Hematopoietic multipotent progenitor cell treated with erythropoietin and hydrocortisone succinate and interleukin-3 and kit ligand, for 4 days (in vitro differentiated cells): ENCODE measurements around the gene IL18.
"Not testable (repeated sequence)": the region's sequence is repeated elsewhere in the genome, so short reads cannot be mapped to it uniquely, and the experiment has no call there.

Experiments used
- DNase-seq: peaks from one replicate; pipeline ENCODE4 v3.0.0-alpha.2; 2015

The IL18 gene

DNA sequence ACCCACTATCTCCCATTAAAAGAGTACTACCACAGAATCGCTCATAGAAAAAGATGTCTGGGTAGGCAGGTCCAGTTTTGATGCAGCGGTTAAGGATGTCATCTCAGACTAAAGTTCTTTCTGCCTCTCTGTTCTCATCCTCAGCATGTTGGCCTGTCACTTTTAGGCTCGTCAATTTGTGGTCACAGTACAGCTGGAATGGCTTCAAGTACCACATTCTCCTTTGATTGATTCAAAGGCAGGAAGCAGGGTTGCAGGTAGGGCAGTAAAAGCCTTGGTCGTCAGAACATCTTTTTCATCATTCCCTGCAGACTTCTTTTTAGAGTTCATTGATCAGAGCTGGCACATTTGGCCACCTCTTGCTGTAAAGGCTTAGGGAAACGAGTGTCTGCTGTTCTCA is 48.5 kb downstream of the IL18 start:
- DNase-seq, result no peak

GRCh38 chr11:112114460-112114859 is 49.4 kb downstream of the IL18 start:
- no peak for DNase-seq

- peak; percentile 86 for DNase-seq
Measured at GRCh38 chr11:112113539-112114457, 50.1 kb downstream of the IL18 start.

DNA sequence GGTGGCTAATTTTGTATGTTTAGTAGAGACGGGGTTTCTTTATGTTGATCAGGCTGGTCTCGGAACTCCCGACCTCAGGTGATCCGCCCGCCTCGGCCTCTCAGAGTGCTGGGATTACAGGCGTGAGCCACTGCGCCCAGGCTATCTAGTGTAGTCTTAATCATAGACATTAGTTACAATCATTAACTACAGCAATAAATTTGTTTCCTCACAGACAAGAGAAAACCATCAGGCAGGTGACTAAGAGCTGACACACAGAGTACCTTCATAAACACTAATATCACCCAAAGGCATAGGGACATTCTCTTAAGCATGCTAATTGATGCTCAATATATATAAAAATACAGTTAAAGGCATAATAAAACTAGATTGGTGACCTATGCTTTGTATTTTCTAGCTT is 57.8 kb downstream of the IL18 start:
- DNase-seq, result no peak

- no peak for DNase-seq
Measured at GRCh38 chr11:112103446-112103845, 60.4 kb downstream of the IL18 start.

GRCh38 chr11:112100462-112100861 is 63.4 kb downstream of the IL18 start:
- no peak for DNase-seq

- no peak for DNase-seq
Measured at GRCh38 chr11:112097734-112098528, 66.0 kb downstream of the IL18 start.

DNA sequence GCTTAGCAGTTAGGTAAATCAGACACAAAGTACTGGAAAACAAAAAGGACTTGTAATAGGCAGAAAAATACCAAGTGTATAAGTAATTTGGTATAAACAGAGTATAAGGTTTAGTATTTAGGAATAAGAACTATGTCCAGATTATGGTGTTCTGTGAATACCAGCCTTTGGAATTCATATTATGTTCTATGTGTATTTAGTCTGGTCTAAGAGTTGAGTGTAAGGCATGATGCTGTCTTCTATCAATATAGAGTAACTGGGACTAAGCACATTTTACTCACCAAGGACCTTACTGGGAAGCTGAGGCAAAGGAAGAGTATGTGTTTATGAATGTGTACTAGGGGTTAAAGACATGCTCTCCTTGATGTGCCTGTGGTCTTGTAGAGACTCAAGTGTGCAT is 67.7 kb downstream of the IL18 start:
- DNase-seq, result no peak

GRCh38 chr11:112095302-112095701 is 68.6 kb downstream of the IL18 start:
- not testable (repeated sequence) for DNase-seq
